Stimulated activated CD4-positive, alpha-beta T cell treated with anti-CD3 and anti-CD28 coated beads, Interleukin-15, amount 100 ng/mL, for 1 hour (primary cell): ENCODE results near the gene TMED10.

ENCODE experiments used
- DNase-seq, 2 donors: peaks; one replicate each; pipeline ENCODE4 v3.0.0-alpha.2; 2020; ENCODE audit warnings: low read depth in 1 of 2, low spot score in 1 of 2

TMED10 gene

GRCh38 chr14:75176142-75176820 lies at the start of gene TMED10:
TMED10 (minus strand) TSS chr14:75176612; CDS start chr14:75176579, 33 bp downstream.
- peak; percentile 81 to 84 for DNase-seq

- DNase-seq, result no peak
Observed at GRCh38 chr14:75224561-75224960, 48.1 kb upstream of the TMED10 start.

- DNase-seq, result no peak
Observed at GRCh38 chr14:75223664-75224154, 47.3 kb upstream of the TMED10 start.

- DNase-seq, result no peak
Observed at GRCh38 chr14:75222208-75222701, 45.8 kb upstream of the TMED10 start.

- no peak for DNase-seq
Observed at GRCh38 chr14:75221797-75222196, 45.4 kb upstream of the TMED10 start.

GRCh38 chr14:75220156-75220555 lies 43.7 kb upstream of the TMED10 start:
- DNase-seq, result no peak

GRCh38 chr14:75217508-75218206 lies 41.2 kb upstream of the TMED10 start:
- DNase-seq, result no peak

- DNase-seq, result no peak
Observed at GRCh38 chr14:75216427-75217006, 40.1 kb upstream of the TMED10 start.

GRCh38 chr14:75215520-75215919 lies 39.1 kb upstream of the TMED10 start:
- DNase-seq, result no peak

GRCh38 chr14:75214558-75214957 lies 38.1 kb upstream of the TMED10 start:
- no peak for DNase-seq

- DNase-seq, result no peak
Observed at GRCh38 chr14:75213172-75213571, 36.8 kb upstream of the TMED10 start.

- no peak for DNase-seq
Observed at GRCh38 chr14:75208843-75209242, 32.4 kb upstream of the TMED10 start.

GRCh38 chr14:75206190-75206589 lies 29.8 kb upstream of the TMED10 start:
- DNase-seq, result no peak

GRCh38 chr14:75205591-75205990 lies 29.2 kb upstream of the TMED10 start:
- no peak for DNase-seq

GRCh38 chr14:75204116-75204515 lies 27.7 kb upstream of the TMED10 start:
- no peak for DNase-seq

GRCh38 chr14:75202657-75203056 lies 26.2 kb upstream of the TMED10 start:
- no peak for DNase-seq

GRCh38 chr14:75201087-75201486 lies 24.7 kb upstream of the TMED10 start:
- DNase-seq, result no peak

GRCh38 chr14:75200451-75200850 lies 24.0 kb upstream of the TMED10 start:
- no peak for DNase-seq

- no peak for DNase-seq
Observed at GRCh38 chr14:75198291-75198933, 22.0 kb upstream of the TMED10 start.

- no peak for DNase-seq
Observed at GRCh38 chr14:75197338-75197737, 20.9 kb upstream of the TMED10 start.

- no peak for DNase-seq
Observed at GRCh38 chr14:75196468-75196867, 20.1 kb upstream of the TMED10 start.

GRCh38 chr14:75196064-75196463 lies 19.7 kb upstream of the TMED10 start:
- DNase-seq, result no peak
